Bronchial smooth muscle cell (primary cell): ENCODE results near the gene HOXB6. TPM values are rescaled to one million over a fixed set of nuclear protein-coding genes. Genes with fewer than 3 reads are reported as not detected.

Source experiments
- total RNA-seq: library from RNA; depleted of rRNA; stranded (reverse); fragments of >200 nt; gene quantifications from 2 replicates; pipeline ENCODE4 v1.2.1, GENCODE V29; 2014

HOXB6 gene
- 1.5 and 3.2 TPM in 2 replicates for total RNA-seq

GRCh38 chr17:48604770-48605329 is at the start of gene HOXB6:
Gene HOXB6 (minus strand): TSS chr17:48604986. CDS start chr17:48598150, 6,836 bp downstream.

GRCh38 chr17:48626245-48627117 is 21.7 kb upstream of the HOXB6 start, which contains the start of gene HOXB9:
Gene HOXB9 (minus strand): TSS chr17:48626358. CDS start chr17:48626269, 89 bp downstream.

GRCh38 chr17:48615047-48615962 is 10.5 kb upstream of the HOXB6 start, which contains the start of gene HOXB8:
Gene HOXB8 (minus strand): TSS chr17:48615292. CDS start chr17:48614704, 588 bp downstream.

GRCh38 chr17:48610282-48611211 is 5.8 kb upstream of the HOXB6 start, which contains the start of gene HOXB7:
Gene HOXB7 (minus strand): TSS chr17:48611017. CDS start chr17:48610918, 99 bp downstream.

GRCh38 chr17:48593126-48593829 is 11.5 kb downstream of the HOXB6 start, which contains the start of gene HOXB5:
Gene HOXB5 (minus strand): TSS chr17:48593779. CDS start chr17:48593682, 97 bp downstream.

GRCh38 chr17:48589831-48590606 is 14.8 kb downstream of the HOXB6 start, which contains the start of gene HOXB3:
Gene HOXB3 (minus strand): TSS chr17:48590241. CDS start chr17:48552474, 37,767 bp downstream.

GRCh38 chr17:48577946-48578615 is 26.7 kb downstream of the HOXB6 start, which contains the start of gene HOXB4:
Gene HOXB4 (minus strand): TSS chr17:48578350. CDS start chr17:48578319, 31 bp downstream.

Other genes starting within 250 kb of the HOXB6 start
- not detected in 2 replicates for gene SKAP1, start 174.8 kb downstream of the HOXB6 start, total RNA-seq
- gene HOXB1, start 74.0 kb downstream of the HOXB6 start, total RNA-seq = not detected in 2 replicates
- 2.3 and 8.4 TPM in 2 replicates for gene HOXB2, start 59.9 kb downstream of the HOXB6 start, total RNA-seq
- 1.7 and 3.3 TPM in 2 replicates for gene HOXB4, start 26.6 kb downstream of the HOXB6 start, total RNA-seq
- gene HOXB3, start 14.7 kb downstream of the HOXB6 start, total RNA-seq = 3.8 and 10.2 TPM in 2 replicates
- 0.09 and 0.16 TPM in 2 replicates for gene HOXB5, start 11.2 kb downstream of the HOXB6 start, total RNA-seq
- gene HOXB7, start 6.0 kb upstream of the HOXB6 start, total RNA-seq = 2.9 and 3.8 TPM in 2 replicates
- under 0.01 TPM in 1 of 2 replicates, not detected in the other for gene HOXB8, start 10.3 kb upstream of the HOXB6 start, total RNA-seq
- gene HOXB9, start 21.4 kb upstream of the HOXB6 start, total RNA-seq = not detected in 2 replicates
- gene PRAC1, start 117.5 kb upstream of the HOXB6 start, total RNA-seq = not detected in 2 replicates
- gene PRAC2, start 118.2 kb upstream of the HOXB6 start, total RNA-seq = not detected in 2 replicates
- gene HOXB13, start 123.8 kb upstream of the HOXB6 start, total RNA-seq = not detected in 2 replicates
- gene TTLL6, start 212.2 kb upstream of the HOXB6 start, total RNA-seq = not detected in 2 replicates
- gene CALCOCO2, start 226.0 kb upstream of the HOXB6 start, total RNA-seq = 42.1 and 49.6 TPM in 2 replicates